GM15510 (cell line): ENCODE results near the gene MPPED2.

Experiments
- POLR2A ChIP-seq: IDR thresholded peaks from 3 replicates; pipeline ENCODE4 v1.6.1; 2011; ENCODE audit warnings: borderline replicate concordance; ENCODE audit not compliant: insufficient read length; ENCODE audit errors: extremely low read depth

MPPED2 gene

GRCh38 chr11:30447058-30447640 is 139.0 kb downstream of the MPPED2 start:
- TF ChIP-seq POLR2A, result no peak

- TF ChIP-seq POLR2A, result no peak
These were observed 139.6 kb downstream of the MPPED2 start for GRCh38 chr11:30446520-30446919.

GRCh38 chr11:30445056-30445455 is 141.1 kb downstream of the MPPED2 start:
- TF ChIP-seq POLR2A, result no peak

GRCh38 chr11:30440510-30440909 is 145.6 kb downstream of the MPPED2 start:
- TF ChIP-seq POLR2A, result no peak

DNA sequence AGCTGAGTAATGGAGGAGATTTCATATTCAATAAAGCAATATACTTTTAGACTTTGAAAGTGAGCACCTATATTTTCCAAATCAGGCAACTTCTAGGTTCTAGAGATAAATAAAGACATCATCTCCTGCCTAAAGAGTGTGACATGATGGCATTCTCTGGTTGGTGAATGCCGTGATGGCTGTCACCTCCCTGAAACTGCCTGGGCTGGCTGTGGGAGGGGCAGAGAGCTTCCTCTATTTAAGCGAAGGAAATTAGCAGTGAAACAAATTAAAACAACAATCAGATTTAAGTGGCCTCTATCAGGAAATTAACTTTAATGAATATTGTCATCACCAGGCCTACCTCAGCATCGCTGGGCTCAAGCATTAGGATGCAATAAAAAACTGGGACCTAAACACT is 149.4 kb downstream of the MPPED2 start:
- TF ChIP-seq POLR2A, result no peak

GRCh38 chr11:30435488-30435887 is 150.7 kb downstream of the MPPED2 start:
- no peak for TF ChIP-seq POLR2A

- no peak for TF ChIP-seq POLR2A
These were observed 151.3 kb downstream of the MPPED2 start for GRCh38 chr11:30434901-30435300.

GRCh38 chr11:30433831-30434230 is 152.3 kb downstream of the MPPED2 start:
- TF ChIP-seq POLR2A, result no peak

GRCh38 chr11:30432716-30433115 is 153.4 kb downstream of the MPPED2 start:
- no peak for TF ChIP-seq POLR2A

- no peak for TF ChIP-seq POLR2A
These were observed 154.0 kb downstream of the MPPED2 start for GRCh38 chr11:30432178-30432577.

- TF ChIP-seq POLR2A, result no peak
These were observed 154.9 kb downstream of the MPPED2 start for GRCh38 chr11:30431127-30431814.

GRCh38 chr11:30429550-30429949 is 156.6 kb downstream of the MPPED2 start:
- no peak for TF ChIP-seq POLR2A

GRCh38 chr11:30426781-30427180 is 159.4 kb downstream of the MPPED2 start:
- no peak for TF ChIP-seq POLR2A

GRCh38 chr11:30424844-30425243 is 161.3 kb downstream of the MPPED2 start:
- no peak for TF ChIP-seq POLR2A

DNA sequence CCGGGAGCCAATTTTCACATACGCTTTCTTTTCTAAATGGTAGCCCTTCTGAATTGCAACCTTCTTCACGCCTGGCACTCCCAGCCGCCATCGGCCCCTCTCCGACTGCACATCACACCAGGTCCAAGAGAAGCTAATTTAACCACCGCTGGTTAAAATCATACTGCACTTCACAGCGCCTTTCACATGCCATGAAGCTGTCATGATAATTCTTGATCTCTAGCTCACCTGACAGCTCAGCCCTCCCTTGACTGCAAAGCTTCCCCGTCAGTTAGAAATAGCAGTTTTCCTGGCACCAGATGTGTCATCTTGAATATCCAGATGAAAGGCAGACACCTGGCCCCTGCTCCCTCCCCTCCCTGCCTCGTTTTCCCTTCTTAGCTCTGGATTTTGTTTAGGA is 161.8 kb downstream of the MPPED2 start:
- no peak for TF ChIP-seq POLR2A

DNA sequence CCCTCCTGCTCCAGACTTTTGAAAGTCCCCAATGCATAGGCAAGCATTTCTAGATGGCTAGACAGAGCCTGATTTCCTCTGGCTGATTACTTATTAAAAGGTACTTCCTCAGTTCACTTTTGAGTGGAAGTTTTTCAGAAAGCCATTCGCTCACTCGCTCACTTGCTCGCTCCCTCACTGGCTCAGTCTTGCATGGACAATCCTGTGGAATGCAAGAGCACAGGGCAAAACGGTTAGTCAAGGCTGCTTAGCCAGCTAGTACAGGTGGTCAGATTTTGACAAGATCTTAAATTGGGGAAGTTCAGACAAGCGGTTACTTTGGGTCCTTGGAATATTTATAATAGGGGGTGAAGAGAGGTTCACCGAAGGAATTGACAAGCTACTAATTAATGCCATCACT is 162.3 kb downstream of the MPPED2 start:
- no peak for TF ChIP-seq POLR2A

DNA sequence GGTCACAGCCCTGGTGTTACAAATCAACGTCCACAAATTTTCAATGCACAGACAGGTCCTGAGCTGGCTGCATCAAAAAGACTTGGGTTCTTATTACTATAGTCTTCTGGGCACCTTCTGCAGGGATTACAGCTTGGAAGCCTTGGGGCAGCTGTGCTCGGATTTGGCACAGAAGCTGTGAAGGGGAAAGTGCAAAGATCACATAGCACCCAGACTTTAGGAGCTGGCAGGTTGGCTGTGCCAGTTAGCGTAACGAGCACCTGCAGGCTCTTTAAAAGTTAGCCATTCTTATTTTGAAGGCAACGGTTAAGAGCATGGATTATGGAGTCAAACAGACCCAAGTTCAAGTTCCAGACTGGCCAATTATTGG is 162.9 kb downstream of the MPPED2 start:
- no peak for TF ChIP-seq POLR2A

DNA sequence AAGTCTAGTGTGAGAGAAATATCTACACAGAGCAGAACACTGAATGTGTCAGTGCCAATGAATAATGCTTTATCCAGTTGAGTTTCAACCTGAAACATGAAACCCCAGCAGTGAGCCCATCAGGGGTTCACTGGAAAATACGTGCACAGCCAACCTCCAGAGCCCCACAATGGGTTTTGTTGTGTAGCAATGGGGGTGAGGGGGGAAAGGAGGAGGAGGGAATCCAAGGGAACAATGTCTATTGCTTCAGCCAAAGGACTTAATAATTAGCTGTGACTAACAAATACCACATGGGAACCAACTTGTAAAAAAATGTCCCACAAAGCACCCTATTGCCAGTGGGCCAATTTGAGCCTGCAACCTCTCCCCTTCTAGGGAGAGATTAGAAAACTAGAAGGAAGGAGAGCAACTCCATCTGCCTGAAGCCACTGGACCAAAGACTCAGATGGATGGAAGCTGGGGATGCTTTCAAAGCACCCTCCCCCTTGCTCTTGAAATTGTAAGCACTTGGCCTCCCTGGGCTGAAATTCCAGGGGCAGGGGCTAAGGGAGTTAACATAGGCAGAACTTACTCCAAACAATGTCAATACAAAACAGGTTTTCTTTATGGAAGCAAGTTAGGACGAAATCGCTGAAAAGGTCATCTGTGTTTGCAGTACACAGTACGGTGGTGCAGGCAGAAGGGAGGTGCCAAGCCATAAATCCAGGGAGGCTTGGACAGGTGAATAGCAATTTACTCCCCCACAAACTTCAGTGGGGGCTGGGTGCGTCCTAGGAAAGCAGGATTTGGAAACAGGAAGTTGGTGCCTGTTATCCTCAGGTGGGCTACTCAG is 163.5 kb downstream of the MPPED2 start:
- TF ChIP-seq POLR2A, result no peak
